ENCODE measurements around the gene SCN4B.

The SCN4B gene

DNA sequence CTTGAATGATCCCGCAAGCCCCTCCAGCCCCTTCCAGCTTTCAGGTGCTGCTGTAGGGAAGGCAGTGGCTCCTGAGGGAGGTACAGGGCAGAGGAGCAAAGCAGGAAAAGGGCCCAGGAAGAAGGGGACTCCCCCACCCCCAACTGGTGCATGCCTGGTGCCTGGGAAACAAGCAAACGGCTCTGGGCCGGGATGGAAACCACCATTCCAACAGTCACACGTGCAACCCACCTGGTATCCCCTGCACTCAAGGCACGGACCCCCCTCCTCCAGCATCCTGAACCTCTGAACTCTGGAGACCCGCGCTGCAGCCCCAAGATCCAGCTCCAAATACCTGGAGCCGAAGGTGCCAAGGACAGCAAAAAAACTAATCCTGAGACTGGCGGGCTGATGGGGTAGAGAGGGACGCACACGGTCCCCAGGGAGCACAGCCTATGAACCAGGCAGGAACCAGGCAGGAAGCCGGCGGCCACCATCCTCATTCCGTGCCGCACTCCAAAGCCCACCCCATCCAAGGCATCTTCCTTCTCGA is 537 bp downstream of the SCN4B start:
- no peak for DNase-seq (ENCODE audit: low spot score)

DNA sequence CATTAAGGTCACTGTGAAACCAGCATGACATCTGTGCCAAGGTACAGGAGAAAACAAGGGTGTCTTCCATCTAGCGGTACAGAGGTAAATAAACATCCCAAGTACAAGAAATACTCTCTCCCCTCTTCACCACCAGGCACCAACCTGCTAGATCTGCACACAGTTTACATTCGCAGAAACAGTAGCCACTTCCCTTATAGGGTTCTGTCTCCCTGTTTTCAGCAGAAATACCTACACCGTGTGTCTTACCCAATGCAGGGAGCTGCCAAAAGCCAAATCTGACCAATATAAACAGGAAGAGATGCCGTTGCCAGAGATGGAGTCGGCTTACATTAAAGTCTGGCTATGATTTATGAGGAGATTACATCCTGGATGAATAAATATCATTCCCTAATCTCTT is 1.2 kb downstream of the SCN4B start:
- DNase-seq (ENCODE audit: low spot score) = no peak

DNA sequence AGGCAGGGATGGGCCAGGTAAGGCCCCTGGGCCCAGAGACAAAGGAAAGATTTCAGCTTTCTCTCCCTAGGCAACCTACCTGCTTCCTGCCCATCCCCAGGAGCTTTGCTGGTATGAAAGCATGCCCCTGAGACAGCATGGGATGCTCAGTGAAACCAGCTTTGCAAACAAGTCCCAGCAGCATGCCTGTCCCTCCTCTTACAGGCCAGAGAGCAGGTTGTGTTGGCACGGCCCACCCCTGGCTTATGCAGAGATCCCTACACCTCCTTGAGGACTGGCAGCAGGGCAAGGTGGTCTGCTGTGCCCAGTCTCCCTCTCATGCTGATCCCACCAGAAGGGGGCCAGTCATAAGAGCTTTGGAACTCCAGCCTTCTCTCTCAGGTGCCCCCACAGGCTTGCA is 3.1 kb downstream of the SCN4B start:
- DNase-seq (ENCODE audit: low spot score) = no peak

DNA sequence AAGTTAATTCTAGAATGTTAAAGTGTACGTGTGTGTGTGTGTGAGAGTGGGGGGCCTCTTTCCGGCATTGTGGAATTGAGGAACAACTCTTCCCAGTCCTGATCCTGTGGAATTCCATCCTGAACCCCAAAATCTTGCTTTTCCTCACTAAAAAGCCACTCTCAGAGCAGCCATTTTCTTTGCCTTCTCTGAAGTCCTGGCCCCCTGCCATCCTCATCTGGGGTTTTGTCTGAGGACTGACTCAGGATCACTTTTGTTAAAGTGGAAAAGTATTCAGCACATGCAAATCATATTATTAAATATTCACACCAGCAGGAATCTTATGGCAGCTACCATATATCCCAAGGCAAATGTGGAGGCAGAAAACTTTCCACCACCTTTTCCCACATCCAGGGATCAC is 3.8 kb downstream of the SCN4B start:
- DNase-seq (ENCODE audit: low spot score) = no peak

DNA sequence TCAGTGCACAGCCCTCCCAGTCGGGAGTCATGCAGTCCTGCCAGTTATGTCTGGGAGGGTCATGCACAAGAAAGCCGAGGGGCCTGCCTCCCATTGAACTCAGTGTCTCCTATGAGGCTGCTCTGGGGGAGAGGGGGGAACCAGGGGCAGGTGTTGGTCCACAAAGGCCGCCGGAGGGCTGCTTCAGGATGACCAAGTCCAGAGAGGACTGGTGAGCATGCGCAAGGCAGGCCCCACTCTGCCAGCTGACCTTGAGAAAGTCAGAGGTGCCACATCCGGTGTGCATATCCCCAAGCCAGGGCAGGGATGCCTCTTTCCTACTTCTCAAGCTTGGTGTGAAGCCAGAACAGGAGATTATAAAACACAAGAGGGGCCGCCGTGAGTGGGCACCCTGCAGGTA is 4.4 kb downstream of the SCN4B start:
- DNase-seq (ENCODE audit: low spot score) = no peak

DNA sequence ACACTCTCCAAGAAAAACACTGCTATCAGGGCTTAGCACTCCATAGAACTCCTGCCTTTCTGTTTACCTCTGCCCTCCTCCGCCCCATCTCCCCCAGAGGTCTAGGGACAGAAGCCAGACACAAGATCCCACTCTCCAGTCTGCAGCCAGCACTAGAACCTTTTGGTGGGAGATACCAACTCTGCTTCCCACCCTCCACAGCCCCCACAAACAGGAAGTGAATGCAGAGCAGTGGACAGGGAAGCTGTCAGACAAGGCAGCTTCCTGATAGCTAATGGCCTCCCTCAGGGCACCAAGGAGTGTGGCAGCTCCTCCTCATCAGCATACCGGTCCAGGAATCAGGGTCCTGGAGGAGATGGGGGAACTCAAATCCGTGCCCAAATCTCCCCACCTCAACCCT is 5.1 kb downstream of the SCN4B start:
- no peak for DNase-seq (ENCODE audit: low spot score)

DNA sequence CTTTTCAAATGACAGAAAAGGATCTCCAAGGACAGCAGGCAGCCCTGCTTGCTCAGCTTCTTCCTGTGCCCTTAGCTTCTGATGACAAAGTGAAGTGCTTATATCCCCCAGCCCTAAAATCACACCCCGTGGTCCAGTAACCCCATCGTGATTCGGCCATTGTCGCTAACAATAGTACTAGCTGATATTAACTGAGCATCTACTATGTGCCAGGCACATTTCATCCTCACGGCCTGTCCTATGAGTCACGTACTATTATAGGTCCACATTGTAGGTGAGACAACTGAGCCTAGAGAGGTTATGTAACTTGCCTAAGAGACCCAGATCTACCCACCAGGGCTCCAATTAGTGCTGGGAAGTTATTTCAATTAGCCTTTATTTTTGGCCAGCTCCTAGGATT is 6.1 kb downstream of the SCN4B start:
- DNase-seq (ENCODE audit: low spot score) = no peak

DNA sequence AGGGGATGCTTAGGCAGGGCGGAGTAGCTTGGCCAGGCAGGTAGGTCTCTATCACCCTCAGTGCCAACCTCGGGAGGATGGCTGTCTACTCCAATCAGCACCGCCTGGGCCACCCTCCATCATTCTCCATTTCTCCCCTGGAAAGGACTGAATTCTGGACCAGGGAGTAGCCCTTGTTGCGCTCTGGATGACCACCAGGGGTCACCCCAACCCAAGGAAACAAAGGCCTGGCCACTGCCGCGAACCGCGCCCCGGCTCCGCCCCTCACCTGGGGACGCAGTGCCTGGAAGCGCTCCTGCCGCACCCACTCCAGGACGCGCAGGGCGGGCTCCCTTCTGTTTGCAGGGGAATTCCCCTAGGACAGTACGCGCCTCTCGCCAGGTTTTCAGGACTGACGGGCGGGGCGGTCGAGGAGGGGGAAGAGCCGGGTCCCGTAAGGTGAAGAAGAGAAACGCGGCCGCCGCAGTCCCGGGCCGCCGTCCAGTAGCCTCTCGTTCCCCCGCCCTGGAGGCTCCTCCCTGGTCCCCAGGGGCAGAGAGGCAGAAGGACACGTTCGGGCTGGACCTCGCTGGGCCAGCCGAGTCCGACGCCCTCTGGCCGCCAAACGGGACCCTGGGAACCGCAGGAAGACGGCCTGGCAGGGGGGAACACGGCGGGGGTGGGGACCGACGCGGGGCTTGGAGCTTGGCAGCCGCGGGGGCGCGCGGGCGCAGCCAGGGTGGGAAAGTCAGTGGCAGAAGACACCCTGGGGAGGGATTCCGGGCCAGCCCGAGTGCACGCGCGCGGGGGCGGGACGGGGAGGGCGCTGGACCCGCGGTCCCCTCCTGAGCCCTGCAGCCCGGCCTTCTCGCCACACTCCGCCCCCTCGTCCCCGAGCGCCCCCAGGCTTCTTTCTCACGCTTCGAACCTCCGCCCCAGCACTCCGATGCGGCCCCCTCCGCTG is 7.1 kb downstream of the SCN4B start:
- DNase-seq (ENCODE audit: low spot score) = peak; percentile 68

GRCh38 chr11:118144301-118145268 is 8.0 kb downstream of the SCN4B start:
- no peak for DNase-seq (ENCODE audit: low spot score)

DNA sequence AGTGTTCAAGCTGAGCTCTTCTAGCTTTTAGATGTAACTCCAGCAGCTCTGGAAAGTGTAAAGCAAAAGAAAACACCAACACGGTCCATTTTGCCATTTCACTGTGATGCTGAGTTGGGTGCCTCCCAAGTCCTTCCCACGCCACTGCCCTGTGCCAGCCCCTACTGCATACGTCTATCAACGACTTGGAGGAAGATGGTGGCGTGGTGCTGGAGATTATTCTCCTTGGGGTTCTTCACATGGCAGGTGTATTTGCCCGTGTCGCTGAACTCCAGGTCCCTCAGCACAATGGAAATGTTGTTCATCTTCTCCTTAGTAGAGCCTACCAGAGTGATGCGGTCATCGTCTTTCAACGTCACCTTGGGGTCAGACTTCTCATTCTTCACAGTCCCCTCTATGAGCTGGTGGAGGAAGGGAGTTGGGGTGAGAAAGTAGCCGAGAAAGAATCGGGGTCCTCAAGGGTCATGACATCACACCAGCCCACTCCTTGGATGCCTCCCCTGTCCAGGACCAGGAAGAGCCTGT is 8.9 kb downstream of the SCN4B start:
- no peak for DNase-seq (ENCODE audit: low spot score)

DNA sequence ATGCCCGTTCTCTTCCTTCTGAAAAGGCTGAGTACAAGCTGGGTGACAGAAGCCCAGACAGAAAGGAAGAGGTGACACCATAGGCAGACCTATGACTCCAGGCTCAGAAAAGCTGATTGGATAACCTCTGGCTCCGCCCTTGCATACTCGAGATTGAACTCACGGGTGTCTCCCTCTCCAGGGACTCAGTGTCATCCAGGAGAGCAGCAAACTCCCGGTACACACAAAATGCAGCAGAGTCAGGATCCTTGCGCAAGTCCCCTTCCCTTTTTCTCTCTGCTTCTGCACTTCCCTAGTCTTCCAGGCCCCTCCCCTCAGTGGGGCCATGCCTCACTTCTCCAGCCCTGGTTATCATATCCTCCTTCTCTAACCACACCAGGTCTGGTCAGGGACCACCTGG is 9.8 kb downstream of the SCN4B start:
- no peak for DNase-seq (ENCODE audit: low spot score)

DNA sequence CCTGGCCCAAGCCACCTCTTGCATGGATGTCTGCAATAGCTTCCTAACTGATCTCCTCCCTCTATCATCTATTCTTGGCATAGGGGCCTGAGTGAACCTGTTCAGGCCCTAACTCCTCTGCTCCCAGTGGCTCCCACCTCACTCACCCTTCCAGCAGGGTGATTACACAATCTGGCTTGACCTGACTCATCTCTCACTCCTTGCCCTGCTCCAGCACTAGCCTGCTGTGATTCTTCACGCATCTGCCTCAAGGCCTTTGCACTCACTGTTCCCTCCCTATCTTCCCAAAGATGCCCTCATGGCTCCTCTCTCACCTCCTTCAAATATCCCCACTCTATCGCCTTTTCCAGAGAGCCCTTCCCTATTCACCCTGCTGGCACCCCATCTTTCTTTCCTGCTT is 10.5 kb downstream of the SCN4B start:
- DNase-seq (ENCODE audit: low spot score) = peak; percentile 33

GRCh38 chr11:118139578-118139977 is 13.0 kb downstream of the SCN4B start:
- DNase-seq (ENCODE audit: low spot score) = no peak

- no peak for DNase-seq (ENCODE audit: low spot score)
These were observed 13.7 kb downstream of the SCN4B start for GRCh38 chr11:118138839-118139420.

DNA sequence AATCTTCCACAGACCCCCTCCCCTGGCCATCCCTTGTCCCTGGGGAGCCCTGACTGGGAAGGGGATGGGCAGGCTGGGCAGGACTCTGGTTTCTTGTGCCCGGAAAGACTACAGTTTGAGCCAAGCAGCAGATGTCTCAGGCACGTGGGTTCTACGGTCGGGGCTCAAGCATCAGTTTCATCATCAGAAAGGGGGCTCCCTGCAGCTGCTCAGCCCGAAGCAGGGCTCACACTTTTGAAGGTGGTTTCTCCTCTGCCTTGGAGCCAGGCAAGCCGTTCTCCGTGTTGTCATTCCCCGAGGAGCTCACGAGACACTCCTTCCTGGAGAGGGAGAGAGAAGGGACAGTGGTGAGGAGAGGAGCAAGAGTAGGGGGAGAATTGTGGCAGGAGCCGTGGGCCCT is 15.8 kb downstream of the SCN4B start:
- no peak for DNase-seq (ENCODE audit: low spot score)

- no peak for DNase-seq (ENCODE audit: low spot score)
These were observed 16.3 kb downstream of the SCN4B start for GRCh38 chr11:118136341-118136740.

GRCh38 chr11:118135796-118136165 is 16.8 kb downstream of the SCN4B start:
- DNase-seq (ENCODE audit: low spot score) = no peak

DNA sequence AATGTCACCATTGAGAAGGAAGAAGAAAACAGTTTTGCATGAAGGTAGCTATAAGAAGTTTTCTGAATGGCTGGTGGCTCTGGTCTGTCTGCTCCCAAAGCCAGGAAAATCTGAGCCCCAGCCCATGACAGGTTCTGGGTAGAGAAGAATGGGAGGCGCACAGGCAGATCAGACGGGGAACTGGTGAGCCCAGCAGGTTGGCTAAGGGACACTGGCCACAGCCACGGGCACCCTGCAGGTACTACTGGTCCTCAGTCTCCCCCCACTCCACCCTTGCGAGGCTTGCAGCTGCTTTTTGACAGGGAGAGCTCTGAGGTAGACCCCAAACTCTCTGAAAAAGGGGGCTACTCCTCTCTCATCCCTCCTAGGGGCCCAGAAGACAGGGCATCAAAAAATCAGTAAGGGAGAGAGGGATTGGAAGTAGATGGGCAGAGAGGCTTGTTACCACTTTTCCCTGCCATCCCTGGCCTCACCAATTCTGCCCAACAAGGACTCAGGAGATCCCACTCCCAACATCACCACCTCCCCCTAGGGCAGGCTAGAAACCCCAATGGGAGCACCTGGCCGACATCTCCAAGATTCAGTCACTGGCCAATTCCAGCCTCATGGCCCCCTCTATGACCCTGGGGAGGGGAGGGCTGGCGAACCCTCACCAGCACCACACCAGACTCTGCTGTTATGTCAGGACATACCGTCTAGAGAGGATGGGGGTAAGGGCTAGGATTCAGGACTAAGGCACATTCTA is 17.4 kb downstream of the SCN4B start:
- no peak for DNase-seq (ENCODE audit: low spot score)

GRCh38 chr11:118133816-118134215 is 18.8 kb downstream of the SCN4B start:
- DNase-seq (ENCODE audit: low spot score) = no peak

DNA sequence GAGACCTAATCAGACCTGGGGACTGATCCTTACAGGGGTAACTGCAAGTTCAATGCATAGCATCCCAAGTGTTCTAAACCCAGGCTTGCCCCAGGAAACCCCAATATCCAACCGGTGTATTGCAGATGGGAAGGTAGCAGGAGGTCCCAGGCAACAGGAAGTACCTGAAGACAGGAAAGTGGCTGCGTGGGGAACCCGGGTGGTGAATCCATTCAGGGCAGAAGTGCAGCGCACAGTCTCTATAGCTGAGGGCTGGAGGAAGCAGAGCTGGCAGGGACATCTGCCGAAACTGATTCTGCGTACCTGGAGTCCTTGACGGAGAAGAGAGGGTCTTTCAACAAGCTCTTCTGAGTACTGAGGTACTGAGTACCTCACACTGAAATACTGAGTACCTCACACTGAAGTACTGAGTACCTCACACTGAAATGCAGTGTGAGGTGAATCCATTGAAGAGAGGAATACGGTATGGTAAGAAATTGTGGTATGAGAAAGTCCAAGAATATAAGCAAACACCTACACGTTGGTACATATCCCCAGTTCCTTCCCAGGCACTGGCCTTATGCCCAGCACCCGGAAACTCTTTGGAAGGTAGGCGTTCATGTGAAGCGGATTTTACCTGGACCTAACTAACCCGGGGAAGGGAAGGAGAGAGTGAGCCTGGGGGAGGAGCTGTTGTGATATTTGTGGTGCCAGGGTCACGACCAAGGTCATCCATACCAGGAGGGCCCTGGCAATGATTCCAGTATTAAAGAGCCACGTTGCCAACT is 20.1 kb downstream of the SCN4B start:
- no peak for DNase-seq (ENCODE audit: low spot score)

Data from RKO (cell line).